HAP-1 (cell line): Measurements from ENCODE around the gene ATXN1.
"Not testable (repeated sequence)": the region's sequence is repeated elsewhere in the genome, so short reads cannot be mapped to it uniquely, and the experiment has no call there.

Experiments used
- DNase-seq, 2 experiments: peaks; one replicate each; pipeline ENCODE4 v3.0.0-alpha.2; 2016 to 2020; ENCODE audit warnings: low spot score in 2 of 2
- H3K27me3 ChIP-seq: fragments of 250-450 bp; sonication (Bioruptor Pico); 2 replicates; pipeline ENCODE4 v1.5.1; 2020; ENCODE audit warnings: low read depth, mild to moderate bottlenecking, moderate library complexity
- H3K36me3 ChIP-seq: fragments of 250-450 bp; sonication (Bioruptor Pico); replicated peaks from 2 replicates; pipeline ENCODE4 v1.5.1; 2020; ENCODE audit warnings: mild to moderate bottlenecking
- H3K4me1 ChIP-seq: fragments of 250-450 bp; sonication (Bioruptor Pico); 2 replicates; pipeline ENCODE4 v1.5.1; 2020; ENCODE audit warnings: mild to moderate bottlenecking
- H3K4me3 ChIP-seq: fragments of 250-450 bp; sonication (Bioruptor Pico); 2 replicates; pipeline ENCODE4 v1.5.1; 2020; ENCODE audit warnings: mild to moderate bottlenecking, moderate library complexity
- H3K9me3 ChIP-seq: fragments of 250-450 bp; sonication (Bioruptor Pico); 2 replicates; pipeline ENCODE4 v1.5.1; 2020; ENCODE audit warnings: mild to moderate bottlenecking, moderate library complexity
- in situ Hi-C: fragments of 300-500 bp; cut with MboI; formaldehyde crosslinking; loops from 3 replicates; pipeline ENCODE4 v1.14.3; 2020; ENCODE audit warnings: low sequenced_read_pairs, inconsistent platforms, mixed read lengths

The ATXN1 gene

DNA sequence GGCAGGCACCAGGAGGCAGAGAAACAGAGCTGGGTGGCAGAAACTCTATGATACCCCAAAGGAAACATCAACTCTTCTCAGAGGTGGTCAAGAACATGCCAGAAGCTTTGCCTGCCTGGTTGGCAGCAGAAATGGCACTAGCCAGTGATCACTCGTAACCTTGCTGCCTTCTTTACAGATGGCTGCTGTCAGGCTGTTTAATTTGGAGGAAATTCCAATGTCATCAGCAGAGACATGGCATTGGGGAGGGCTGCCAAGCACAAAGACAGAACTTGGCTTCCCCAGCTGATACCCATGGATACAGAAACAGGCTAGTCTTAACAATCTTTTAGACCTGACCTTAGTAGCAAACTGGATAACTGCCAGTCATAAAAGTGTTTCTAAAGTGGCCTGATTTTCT, 369.2 kb downstream of the ATXN1 start:
- no peaks in the 10 kb centered on the region for H3K9me3 ChIP-seq
- H3K4me1 ChIP-seq, result no peaks in the 10 kb centered on the region
- H3K4me3 ChIP-seq, result no peak overlapping the region
- no peak for DNase-seq
- in situ Hi-C loops, result no loop called here
- H3K27me3 ChIP-seq, result no peaks in the 10 kb centered on the region
- H3K36me3 ChIP-seq, result no peaks in the 10 kb centered on the region

DNA sequence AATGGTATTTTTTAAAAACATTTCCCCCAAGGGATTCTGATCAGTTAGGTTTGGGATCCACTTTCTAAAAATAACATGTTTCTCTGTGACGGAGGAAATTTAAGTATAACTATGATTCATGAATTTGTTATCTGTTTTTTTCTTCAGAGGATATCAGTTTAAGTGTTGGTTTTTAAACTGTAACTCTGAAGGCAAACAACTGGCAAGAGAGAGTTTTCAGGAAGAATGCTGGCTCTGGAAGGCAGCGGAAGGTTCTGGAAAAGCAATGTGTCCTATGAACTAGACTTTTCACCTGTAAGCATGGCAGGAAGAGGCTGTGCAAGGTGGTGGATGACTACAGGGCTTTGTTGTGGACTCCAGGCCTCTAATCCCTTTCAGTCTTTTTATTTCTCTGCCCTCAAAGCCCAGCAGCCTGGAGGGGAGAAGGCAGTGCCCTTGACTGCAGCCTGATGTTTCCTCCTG, 369.8 kb downstream of the ATXN1 start:
- Histone ChIP-seq H3K36me3 (no peaks in the 10 kb centered on the region), H3K4me3 (no peak overlapping the region), H3K9me3 (no peaks in the 10 kb centered on the region), H3K27me3 (no peaks in the 10 kb centered on the region), H3K4me1 (no peaks in the 10 kb centered on the region)
- DNase-seq, result no peak
- in situ Hi-C loops, result no loop called here

DNA sequence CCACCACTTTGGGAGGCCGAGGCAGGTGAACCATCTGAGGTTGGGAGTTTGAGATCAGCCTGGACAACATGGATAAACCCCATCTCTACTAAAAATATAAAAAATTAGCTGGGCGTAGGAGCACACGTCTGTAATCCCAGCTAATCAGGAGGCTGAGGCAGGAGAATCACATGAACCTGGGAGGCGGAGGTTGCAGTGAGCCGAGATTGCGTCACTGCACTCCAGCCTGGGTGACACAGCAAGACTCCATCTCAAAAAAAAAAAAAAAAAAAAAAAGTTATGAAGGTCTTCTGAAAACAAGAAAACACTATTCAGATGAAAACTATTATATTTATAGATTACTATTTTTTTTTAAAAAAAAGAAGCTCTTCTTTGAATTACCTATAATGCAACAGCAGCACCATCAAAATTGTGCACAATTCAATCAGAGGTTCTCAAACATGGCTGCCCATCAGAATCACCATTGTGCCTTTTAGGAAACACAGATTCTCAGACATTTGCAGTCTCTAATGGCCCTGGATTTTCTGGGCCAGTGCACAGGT, 370.3 kb downstream of the ATXN1 start:
- in situ Hi-C loops, result not testable (repeated sequence)

DNA sequence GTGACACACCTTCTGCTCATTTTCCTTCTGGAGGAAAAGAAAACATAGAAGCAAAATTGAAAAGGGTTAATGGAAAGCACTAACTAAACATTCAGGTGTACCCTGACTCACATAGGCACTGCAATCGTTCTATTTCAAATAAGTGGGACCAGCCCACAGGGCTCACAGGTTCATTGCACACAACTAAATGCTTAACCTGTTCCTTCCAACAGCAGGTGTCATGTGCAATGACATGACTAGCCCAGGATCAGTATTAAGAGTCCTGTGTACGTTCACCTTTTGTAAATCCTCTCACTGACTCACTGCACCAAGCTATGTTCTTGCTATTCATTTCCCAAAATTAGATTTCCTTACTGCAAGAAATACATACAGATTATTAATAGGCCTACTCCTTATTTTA, 371.6 kb downstream of the ATXN1 start:
- Histone ChIP-seq H3K36me3 (no peaks in the 10 kb centered on the region), H3K9me3 (no peaks in the 10 kb centered on the region), H3K4me3 (no peak overlapping the region), H3K4me1 (no peaks in the 10 kb centered on the region), H3K27me3 (no peaks in the 10 kb centered on the region)
- no peak for DNase-seq
- in situ Hi-C loops, result no loop called here

More for the DNA sequence above, 370.3 kb downstream of the ATXN1 start:
- H3K27me3 ChIP-seq, H3K4me3 ChIP-seq, H3K36me3 ChIP-seq, DNase-seq, H3K4me1 ChIP-seq, H3K9me3 ChIP-seq: not testable (repeated sequence)

DNA sequence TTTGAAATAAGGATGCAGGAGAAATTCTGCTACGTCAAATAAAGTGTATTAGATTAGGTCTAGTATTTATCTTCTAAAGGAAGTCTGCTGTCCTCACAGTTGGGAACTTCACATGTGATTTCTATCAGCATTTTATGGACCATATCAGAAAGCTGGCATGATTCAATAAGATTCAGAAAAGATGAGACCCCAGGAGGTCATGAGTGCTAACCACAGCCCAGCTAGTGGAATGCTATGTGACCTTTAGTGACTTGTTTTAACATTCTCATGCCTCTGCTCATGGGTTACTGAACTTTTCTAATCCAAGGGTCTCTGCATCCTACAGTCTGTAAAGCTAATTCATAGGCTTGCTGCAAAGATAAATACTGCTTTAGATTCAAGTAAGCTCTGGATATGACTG, 372.8 kb downstream of the ATXN1 start:
- Histone ChIP-seq H3K36me3 (no peaks in the 10 kb centered on the region), H3K4me3 (no peak overlapping the region), H3K4me1 (no peaks in the 10 kb centered on the region), H3K27me3 (no peaks in the 10 kb centered on the region), H3K9me3 (no peaks in the 10 kb centered on the region)
- DNase-seq, result no peak
- in situ Hi-C loops, result no loop called here

DNA sequence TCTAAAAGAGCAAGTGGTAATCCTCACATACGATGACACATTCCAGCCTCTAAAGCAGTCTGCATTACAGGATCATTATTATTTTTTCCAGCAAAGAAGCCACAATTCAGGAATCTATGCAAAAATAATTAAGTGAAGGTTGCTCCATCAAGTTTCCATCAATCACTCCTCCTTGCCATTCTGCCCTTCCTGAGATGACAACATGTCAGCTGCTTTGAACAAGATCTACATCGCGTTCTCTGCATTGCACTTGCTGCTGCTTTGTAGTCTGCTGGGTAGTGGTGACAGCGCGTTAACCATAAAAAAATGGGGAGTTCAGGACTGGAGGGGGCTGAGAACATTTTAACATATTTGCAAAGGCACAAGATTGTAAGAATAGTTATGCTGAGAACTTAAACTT, 375.2 kb downstream of the ATXN1 start:
- Histone ChIP-seq H3K9me3 (no peaks in the 10 kb centered on the region), H3K27me3 (no peaks in the 10 kb centered on the region), H3K4me3 (no peak overlapping the region), H3K36me3 (no peaks in the 10 kb centered on the region), H3K4me1 (no peaks in the 10 kb centered on the region)
- DNase-seq, result no peak
- in situ Hi-C loops, result no loop called here

DNA sequence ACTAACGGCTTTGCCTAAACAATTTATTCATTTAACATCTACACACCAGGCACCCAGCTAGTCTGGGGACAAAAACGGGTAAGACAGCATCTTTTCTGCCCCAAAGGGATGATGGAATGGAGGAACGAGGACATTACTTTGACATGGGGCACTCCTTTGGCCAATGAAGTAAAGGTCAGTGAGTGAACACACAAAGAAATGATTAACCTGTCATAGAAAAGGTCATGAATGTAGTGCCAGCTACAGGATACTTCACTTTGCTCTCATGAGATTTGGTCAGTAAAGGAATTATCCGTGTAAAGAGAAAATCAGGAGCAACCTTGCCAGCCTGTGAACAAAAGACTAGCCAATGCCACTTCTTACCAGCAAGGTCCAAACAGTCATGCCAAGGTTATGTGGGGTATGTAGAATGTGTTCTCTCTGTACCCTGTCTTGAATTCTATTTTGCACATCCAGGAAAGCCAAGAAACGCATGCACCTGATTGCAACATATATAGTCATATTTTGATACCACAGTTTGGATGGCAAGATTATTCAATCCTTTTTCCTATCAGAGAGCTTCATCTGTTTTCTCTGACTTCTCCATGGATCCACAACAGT, 377.6 kb downstream of the ATXN1 start:
- no peaks in the 10 kb centered on the region for H3K9me3 ChIP-seq
- DNase-seq, result no peak
- H3K27me3 ChIP-seq, result no peaks in the 10 kb centered on the region
- H3K4me3 ChIP-seq, result no peak overlapping the region
- no peaks in the 10 kb centered on the region for H3K4me1 ChIP-seq
- in situ Hi-C loops, result no loop called here
- H3K36me3 ChIP-seq, result no peaks in the 10 kb centered on the region

DNA sequence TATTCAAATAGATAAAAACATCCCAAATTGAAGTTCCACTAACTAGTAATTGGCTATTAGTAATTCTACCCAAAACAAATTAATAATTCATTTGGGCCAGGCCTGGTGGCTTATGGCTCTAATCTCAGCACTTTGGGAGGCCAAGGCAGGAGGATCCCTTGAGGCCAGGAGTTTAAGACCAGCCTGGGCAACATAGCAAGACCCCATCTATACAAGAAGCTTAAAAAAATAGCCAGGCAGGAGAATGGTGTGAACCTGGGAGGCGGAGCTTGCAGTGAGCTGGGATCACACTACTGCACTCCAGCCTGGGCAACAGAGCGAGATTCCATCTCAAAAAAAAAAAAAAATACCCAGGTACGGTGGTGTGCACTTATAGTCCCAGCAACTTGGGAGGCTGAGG, 379.3 kb downstream of the ATXN1 start:
- DNase-seq, H3K36me3 ChIP-seq, H3K4me3 ChIP-seq, H3K9me3 ChIP-seq, H3K4me1 ChIP-seq, in situ Hi-C loops, H3K27me3 ChIP-seq: not testable (repeated sequence)

DNA sequence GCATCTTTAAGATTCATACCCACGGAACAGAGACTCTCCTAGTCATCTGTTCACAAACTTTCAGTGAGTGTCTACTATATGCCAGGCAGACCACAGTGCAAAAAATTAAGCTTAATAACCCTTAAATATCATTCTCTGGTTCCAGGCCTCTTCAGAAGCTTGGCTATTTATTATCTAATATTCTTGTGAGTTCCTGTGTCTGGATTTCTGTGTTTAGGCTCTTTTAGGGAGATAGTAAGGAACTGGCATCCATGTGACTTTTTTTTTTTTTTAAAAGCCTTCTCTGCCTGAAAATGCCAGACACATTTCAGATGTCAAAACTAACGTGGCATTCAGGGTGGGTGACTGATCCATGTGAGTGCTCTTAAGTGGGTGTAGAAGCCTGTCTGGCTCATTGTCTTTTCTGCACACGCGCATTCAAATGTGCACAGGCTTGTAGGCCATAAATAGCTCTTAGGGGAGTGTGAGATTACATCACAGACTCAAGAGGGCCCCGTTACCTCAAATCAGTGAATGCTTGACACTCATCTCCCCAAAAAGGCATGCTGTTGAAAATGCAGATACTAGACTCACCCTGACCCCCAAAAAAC, 380.9 kb downstream of the ATXN1 start:
- in situ Hi-C loops, result no loop called here
- Histone ChIP-seq H3K4me1 (no peaks in the 10 kb centered on the region), H3K27me3 (no peaks in the 10 kb centered on the region), H3K9me3 (no peaks in the 10 kb centered on the region), H3K36me3 (no peaks in the 10 kb centered on the region), H3K4me3 (no peak overlapping the region)
- no peak for DNase-seq

DNA sequence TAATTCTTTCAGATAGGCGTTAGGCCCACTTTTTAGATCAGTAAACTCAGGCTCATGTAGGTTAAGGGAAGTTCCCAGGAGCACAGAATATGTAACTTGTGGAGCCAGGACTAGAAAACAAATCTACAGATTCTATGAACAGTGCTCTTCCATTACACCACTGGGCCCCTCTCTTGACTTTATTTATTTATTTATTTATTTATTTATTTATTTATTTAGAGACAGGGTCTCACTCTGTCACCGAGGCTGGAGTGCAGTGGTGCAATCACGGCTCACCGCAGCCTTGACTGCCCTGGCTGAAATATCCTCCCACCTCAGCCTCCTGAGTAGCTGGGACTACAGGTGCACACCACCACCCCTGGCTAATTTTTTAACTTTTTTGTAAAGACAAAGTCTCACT, 382.9 kb downstream of the ATXN1 start:
- H3K9me3 ChIP-seq, DNase-seq, H3K4me1 ChIP-seq, H3K36me3 ChIP-seq, H3K27me3 ChIP-seq, in situ Hi-C loops, H3K4me3 ChIP-seq: not testable (repeated sequence)

DNA sequence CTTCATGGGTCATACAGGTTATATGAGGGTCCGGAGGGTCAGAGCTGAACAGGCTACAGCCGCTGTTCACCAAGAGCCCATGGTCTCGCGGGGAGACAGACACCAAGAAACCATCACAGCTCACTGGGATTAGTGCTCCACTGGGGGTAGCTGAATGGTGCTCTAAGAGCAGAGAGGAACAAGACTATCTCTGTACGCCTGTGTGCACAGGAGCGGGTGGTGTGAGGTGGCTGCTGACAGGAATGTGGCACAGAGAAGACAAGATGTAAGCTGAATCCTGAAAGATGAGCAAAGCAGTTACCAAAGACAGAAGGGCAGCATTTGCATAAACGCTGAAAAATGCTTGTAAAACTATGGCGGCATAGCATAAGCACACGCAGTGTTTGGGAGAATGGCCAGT, 383.8 kb downstream of the ATXN1 start:
- Histone ChIP-seq H3K36me3 (no peaks in the 10 kb centered on the region), H3K4me3 (no peak overlapping the region), H3K9me3 (no peaks in the 10 kb centered on the region), H3K27me3 (no peaks in the 10 kb centered on the region), H3K4me1 (no peaks in the 10 kb centered on the region)
- no peak for DNase-seq
- in situ Hi-C loops, result no loop called here

DNA sequence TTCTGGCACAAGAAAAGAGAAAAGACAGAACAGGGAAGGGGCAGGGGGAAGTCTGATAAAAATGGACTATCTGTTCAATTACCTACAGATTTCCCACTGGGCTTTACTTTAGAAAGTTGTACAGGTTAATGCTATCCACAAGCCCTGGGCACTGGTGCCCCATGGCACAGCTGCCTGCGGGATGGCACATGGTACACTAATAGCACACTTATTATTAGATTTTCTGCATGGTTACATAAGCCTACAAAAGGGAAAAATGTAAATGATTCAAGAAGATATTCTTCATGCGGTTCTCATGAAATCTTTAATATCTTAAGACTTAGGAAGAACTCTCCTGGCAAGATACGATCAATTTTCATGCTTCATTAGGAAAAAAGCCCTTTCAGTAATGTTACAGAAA, 385.4 kb downstream of the ATXN1 start:
- no peak overlapping the region for H3K4me3 ChIP-seq
- no peaks in the 10 kb centered on the region for H3K4me1 ChIP-seq
- no peak for DNase-seq
- no peaks in the 10 kb centered on the region for H3K9me3 ChIP-seq
- in situ Hi-C loops, result no loop called here
- H3K36me3 ChIP-seq, result no peaks in the 10 kb centered on the region
- no peaks in the 10 kb centered on the region for H3K27me3 ChIP-seq

DNA sequence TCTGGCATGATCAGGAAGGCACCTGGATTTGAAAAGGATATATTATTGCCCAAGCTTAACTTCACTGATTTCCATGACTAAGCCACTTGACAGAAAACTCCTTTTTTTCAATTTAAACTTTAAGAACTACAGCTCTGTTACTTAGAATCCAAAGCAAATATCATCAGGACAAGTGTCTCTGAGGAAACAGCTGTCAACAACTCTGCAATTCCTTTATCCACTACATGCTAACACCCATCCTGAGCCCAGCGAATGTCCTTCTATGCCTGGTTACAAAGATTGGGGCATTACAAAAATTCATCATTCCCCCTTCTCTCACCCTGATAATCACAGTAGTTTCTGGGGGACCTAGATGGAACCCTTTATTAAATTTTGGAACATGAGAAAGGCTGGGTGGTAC, 386.1 kb downstream of the ATXN1 start:
- in situ Hi-C loops, result no loop called here
- no peaks in the 10 kb centered on the region for H3K36me3 ChIP-seq
- H3K4me1 ChIP-seq, result no peaks in the 10 kb centered on the region
- no peak for DNase-seq
- H3K4me3 ChIP-seq, result no peak overlapping the region
- no peaks in the 10 kb centered on the region for H3K27me3 ChIP-seq
- H3K9me3 ChIP-seq, result no peaks in the 10 kb centered on the region

DNA sequence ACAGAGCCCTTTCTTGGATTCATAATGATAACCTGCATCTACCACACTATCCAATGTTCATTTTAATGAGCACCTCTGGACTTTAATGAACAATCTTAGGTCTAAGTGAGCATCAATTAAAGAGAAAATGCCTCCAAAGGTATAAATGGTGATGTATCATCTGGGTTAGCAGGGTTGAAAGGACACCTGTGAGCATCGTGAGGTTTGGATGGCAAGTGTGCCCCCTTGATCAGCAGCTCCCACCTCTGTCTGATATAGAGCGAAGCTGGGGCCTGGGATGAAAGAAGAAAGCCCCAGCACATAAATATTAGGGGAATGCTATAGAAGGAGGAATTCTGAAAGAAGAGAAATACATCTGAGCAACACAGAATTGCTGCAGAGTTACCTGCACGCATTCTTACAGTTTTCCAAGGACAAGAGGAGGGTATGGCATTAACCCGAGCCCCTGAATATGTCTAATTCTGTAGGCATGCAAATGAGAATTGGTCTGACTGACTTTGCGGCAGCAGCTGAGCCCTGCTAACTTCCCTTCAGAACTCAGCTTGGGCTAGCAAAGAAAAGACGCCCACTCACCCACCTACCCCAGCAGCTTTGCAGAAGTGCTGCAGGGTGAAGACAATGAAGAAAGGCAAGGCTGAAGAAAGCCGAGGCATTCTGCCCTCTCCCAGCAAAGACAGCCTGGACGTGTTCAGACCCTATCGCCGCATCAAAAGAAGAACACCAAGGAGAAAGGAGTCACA, 386.6 kb downstream of the ATXN1 start:
- in situ Hi-C loops, result no loop called here
- H3K27me3 ChIP-seq, result no peaks in the 10 kb centered on the region
- H3K9me3 ChIP-seq, result no peaks in the 10 kb centered on the region
- no peaks in the 10 kb centered on the region for H3K36me3 ChIP-seq
- no peak overlapping the region for H3K4me3 ChIP-seq
- no peak for DNase-seq
- no peaks in the 10 kb centered on the region for H3K4me1 ChIP-seq
